Psoas muscle (tissue), 8 donors: ENCODE results near the gene STRIP1. TPM values are rescaled to one million over a fixed set of nuclear protein-coding genes. Genes with fewer than 3 reads are reported as not detected.

Experiments used
- ATAC-seq, 4 donors: fragments of 200-7000 bp; cut with Tn5 transposase; one replicate each; pipeline ENCODE4 v1.9.1; 2020; ENCODE audit warnings: moderate library complexity in 3 of 4, mild to moderate bottlenecking in 2 of 4
- DNase-seq, 2 donors: peaks; one replicate each; pipeline ENCODE4 v3.0.0-alpha.2; 2020
- H3K27ac ChIP-seq: fragments of 200-600 bp; one replicate; pipeline ENCODE4 v1.8.0; 2022
- H3K27me3 ChIP-seq, 3 donors: fragments of 200-600 bp in 1 of 3; one replicate each; pipeline versions ENCODE4 v1.6.1 to v1.8.0; 2013 to 2022; ENCODE audit warnings: low read length in 2 of 3, mild to moderate bottlenecking in 2 of 3, moderate library complexity in 1 of 3; ENCODE audit not compliant: insufficient read depth in 3 of 3
- H3K36me3 ChIP-seq, 2 donors: fragments of 200-600 bp in 1 of 2; one replicate each; pipeline versions ENCODE4 v1.6.1 to v1.8.0; 2013 to 2022; ENCODE audit warnings: low read depth in 1 of 2, mild to moderate bottlenecking in 1 of 2, moderate library complexity in 1 of 2; ENCODE audit not compliant: insufficient read depth in 1 of 2
- H3K4me1 ChIP-seq: fragments of 200-600 bp; one replicate; pipeline ENCODE4 v1.8.0; 2022
- H3K4me3 ChIP-seq: fragments of 200-600 bp; one replicate; pipeline ENCODE4 v1.8.0; 2022; ENCODE audit warnings: mild to moderate bottlenecking
- H3K9me3 ChIP-seq: fragments of 200-600 bp; one replicate; pipeline ENCODE4 v1.8.0; 2022
- CTCF ChIP-seq: fragments of 200-600 bp; IDR thresholded peaks from one replicate; pipeline ENCODE4 v1.8.0; 2022; ENCODE audit warnings: antibody characterized with exemption
- WGBS, 3 donors: extraction: QIAGEN DNeasy Blood & Tissue Kit; methylation state at CpG; one replicate each; pipeline versions ENCODE4 v1.1.6 to v1.1.7; 2013; 5-methylcytosine and 5-hydroxymethylcytosine counted together
- intact Hi-C, 2 donors: fragments of 100-400 bp; cut with DNase I; formaldehyde crosslinking; loops; one replicate each; pipeline versions ENCODE4 v1.11.0 to v1.14.2; 2022
- polyA plus RNA-seq, 3 donors: library from polyadenylated mRNA; stranded (reverse); fragments of 200-250 nt; gene quantifications; one replicate each; pipeline ENCODE4 v1.2.3, GENCODE V29; 2013
- total RNA-seq, 4 donors: library from RNA; stranded (reverse); fragmentation: NEBNext Ultra II Directional in 2 of 4; extraction: Animal tissue kit (Norgen Biotek cat#: 25700) in 2 of 4; gene quantifications; one replicate each; pipeline versions ENCODE4 v1.2.1 to v1.2.4, GENCODE V29; 2021 to 2023
- donor health status: healthy with polysubstance abuse.
- donor health status: DM: no; HTN: no; CAD: no; lungs with moderate emphysema.
- donor health status: Bipolar disorder and iron deficiency.
- donor health status: healthy.
- donor health status: DM: yes; HTN: yes; CAD: no.
- donor health status: DM: no; HTN: no; CAD: no.
- donor health status: DM: no; HTN: no; CAD: no.
- donor health status: DM: yes; HTN: yes; CAD: no.

The STRIP1 gene
- total and polyA plus RNA-seq, 7 donors: 12.1 to 23.1 (median 16.4) TPM

GRCh38 chr1:110056285-110056683 lies 21.9 kb downstream of the STRIP1 start:
- intact Hi-C loops: no loop called here
- no peaks in the 10 kb centered on the region for H3K9me3 ChIP-seq
- no peaks in the 10 kb centered on the region for H3K4me1 ChIP-seq
- H3K36me3 ChIP-seq: peaks cover 17 to 97% of the 10 kb centered on the region in 2 donors
- WGBS, 3 donors: 76 to 95% (median 87%) methylated on average over 4 of the region's 4 CpGs
- no peak overlapping the region for H3K27ac ChIP-seq
- no peaks in the 10 kb centered on the region for H3K27me3 ChIP-seq
- no peak for TF ChIP-seq CTCF
- DNase-seq: no peak
- no peak overlapping the region for H3K4me3 ChIP-seq
- ATAC-seq: no peak

GRCh38 chr1:110056776-110057175 lies 22.4 kb downstream of the STRIP1 start:
- WGBS, 3 donors: 50 to 65% (median 51%) methylated on average over 3 of the region's 3 CpGs
- DNase-seq (peak in 1 of 2 donors; percentile 21), ATAC-seq (peak; percentile 19 to 54 (median 32))
- Histone ChIP-seq H3K27me3 (no peaks in the 10 kb centered on the region), H3K36me3 (peaks cover 13 to 97% of the 10 kb centered on the region in 2 donors), H3K27ac (no peak overlapping the region), H3K9me3 (no peaks in the 10 kb centered on the region), H3K4me1 (no peaks in the 10 kb centered on the region), H3K4me3 (no peak overlapping the region)
- TF ChIP-seq CTCF: no peak
- intact Hi-C loops: no loop called here

GRCh38 chr1:110057963-110058518 lies 23.6 kb downstream of the STRIP1 start:
- Histone ChIP-seq H3K27ac (no peak overlapping the region), H3K4me1 (no peaks in the 10 kb centered on the region), H3K9me3 (no peaks in the 10 kb centered on the region), H3K4me3 (no peak overlapping the region), H3K27me3 (no peaks in the 10 kb centered on the region), H3K36me3 (peaks cover 10 to 89% of the 10 kb centered on the region in 2 donors)
- intact Hi-C loops: no loop called here
- DNase-seq (peak in 1 of 2 donors; percentile 43), ATAC-seq (no peak)
- WGBS, 3 donors: 75 to 79% (median 78%) methylated on average over 7 of the region's 7 CpGs
- no peak for TF ChIP-seq CTCF

GRCh38 chr1:110058591-110058990 lies 24.2 kb downstream of the STRIP1 start:
- H3K4me1 ChIP-seq: no peaks in the 10 kb centered on the region
- ATAC-seq (no peak), DNase-seq (peak in 1 of 2 donors; percentile 1)
- 61 to 77% (median 62%) methylated on average over 1 of the region's 1 CpG for whole genome bisulfite sequencing, 3 donors
- no peak for TF ChIP-seq CTCF
- H3K36me3 ChIP-seq: peaks cover 10 to 83% of the 10 kb centered on the region in 2 donors
- no peak overlapping the region for H3K4me3 ChIP-seq
- H3K27me3 ChIP-seq: no peaks in the 10 kb centered on the region
- no peak overlapping the region for H3K27ac ChIP-seq
- intact Hi-C loops: no loop called here
- H3K9me3 ChIP-seq: no peaks in the 10 kb centered on the region
